Right hindlimb (tissue), 1 donor: ENCODE data around the gene ABCA7.

Experiments used
- DNase-seq: peaks from one replicate; pipeline ENCODE4 v3.0.0-alpha.2; 2018

ABCA7 gene

DNA sequence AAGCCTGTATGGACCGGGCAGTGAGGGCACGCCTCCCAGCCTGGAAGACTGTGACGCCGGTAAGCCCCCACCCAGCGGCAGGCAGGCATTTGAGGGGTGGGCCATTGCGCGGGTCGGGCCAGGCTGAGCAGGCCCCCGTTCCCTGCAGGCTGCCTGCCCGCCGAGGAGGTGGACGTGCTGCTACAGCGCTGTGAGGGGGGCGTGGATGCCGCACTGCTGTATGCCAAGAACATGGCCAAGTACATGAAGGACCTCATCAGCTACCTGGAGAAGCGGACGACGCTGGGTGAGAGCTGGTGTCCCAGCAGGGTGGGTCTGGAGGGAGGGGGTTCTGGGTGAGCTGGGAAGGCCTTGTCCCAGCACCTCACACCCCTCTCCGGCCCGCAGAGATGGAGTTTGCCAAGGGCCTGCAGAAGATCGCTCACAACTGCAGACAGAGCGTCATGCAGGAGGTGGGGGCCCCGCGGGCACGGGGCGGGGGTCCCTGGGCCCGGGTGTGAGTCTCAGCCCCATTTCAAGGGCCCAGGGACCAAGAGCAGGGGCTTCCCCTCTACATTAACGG lies 34.1 kb downstream of the ABCA7 start:
- DNase-seq = no peak

GRCh38 chr19:1074544-1075283 lies 34.8 kb downstream of the ABCA7 start:
- no peak for DNase-seq

DNA sequence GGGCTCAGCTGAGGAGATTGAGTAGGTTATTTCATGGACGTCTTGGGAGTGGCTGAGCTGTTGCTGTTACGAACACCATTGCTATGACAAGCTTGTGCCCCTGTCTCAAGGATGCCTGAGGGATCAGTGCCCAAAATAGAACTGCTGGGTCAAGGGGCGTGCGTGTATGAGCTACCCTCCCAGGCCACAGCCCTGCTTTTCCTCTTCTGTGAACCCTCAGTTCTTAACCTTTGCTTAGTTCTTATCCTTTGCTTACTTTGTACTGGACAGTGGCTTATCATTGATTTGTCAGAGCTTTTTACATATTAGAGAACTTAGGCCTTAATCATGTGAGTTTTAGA lies 36.1 kb downstream of the ABCA7 start:
- DNase-seq = no peak

GRCh38 chr19:1076951-1077350 lies 37.0 kb downstream of the ABCA7 start:
- DNase-seq = no peak

- DNase-seq = no peak
These were observed 39.7 kb downstream of the ABCA7 start for GRCh38 chr19:1079566-1080111.

- no peak for DNase-seq
These were observed 40.7 kb downstream of the ABCA7 start for GRCh38 chr19:1080360-1081161.

DNA sequence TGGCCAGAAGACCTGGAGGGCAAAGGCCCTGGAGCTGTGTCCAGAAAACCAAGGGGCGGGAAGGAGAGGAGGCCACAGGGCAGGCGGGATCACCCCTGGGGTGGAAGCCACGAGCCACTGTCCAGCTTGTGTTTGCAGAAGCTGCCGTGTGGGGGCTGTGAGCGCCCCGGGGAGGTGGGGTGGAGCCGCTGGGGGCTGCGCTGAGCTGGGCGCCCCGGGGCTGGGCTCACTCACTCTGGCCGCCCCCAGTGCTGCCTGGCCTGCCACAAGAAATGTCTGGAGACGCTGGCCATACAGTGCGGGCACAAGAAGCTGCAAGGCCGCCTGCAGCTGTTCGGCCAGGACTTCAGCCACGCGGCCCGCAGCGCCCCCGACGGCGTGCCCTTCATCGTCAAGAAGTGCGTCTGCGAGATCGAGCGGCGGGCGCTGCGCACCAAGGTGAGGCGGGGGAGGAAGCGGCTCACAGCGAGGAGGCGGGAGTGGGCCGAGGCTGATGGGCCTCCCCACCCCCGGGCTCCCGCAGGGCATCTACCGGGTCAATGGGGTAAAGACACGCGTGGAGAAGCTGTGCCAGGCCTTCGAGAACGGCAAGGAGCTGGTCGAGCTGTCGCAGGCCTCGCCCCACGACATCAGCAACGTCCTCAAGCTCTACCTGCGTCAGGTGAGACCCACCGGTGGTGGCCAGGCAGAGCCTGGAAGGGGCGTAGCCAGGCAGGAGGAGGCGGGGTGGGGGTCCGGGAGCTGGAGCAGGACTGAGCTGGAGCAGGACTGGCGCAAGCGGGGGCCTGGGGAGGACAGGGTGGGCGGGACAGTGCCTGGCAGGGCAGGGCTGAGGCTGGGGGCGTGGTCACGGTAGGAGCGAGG lies 41.6 kb downstream of the ABCA7 start:
- DNase-seq = peak; percentile 15

- peak; percentile 45 for DNase-seq
These were observed 42.4 kb downstream of the ABCA7 start for GRCh38 chr19:1082165-1082927.

DNA sequence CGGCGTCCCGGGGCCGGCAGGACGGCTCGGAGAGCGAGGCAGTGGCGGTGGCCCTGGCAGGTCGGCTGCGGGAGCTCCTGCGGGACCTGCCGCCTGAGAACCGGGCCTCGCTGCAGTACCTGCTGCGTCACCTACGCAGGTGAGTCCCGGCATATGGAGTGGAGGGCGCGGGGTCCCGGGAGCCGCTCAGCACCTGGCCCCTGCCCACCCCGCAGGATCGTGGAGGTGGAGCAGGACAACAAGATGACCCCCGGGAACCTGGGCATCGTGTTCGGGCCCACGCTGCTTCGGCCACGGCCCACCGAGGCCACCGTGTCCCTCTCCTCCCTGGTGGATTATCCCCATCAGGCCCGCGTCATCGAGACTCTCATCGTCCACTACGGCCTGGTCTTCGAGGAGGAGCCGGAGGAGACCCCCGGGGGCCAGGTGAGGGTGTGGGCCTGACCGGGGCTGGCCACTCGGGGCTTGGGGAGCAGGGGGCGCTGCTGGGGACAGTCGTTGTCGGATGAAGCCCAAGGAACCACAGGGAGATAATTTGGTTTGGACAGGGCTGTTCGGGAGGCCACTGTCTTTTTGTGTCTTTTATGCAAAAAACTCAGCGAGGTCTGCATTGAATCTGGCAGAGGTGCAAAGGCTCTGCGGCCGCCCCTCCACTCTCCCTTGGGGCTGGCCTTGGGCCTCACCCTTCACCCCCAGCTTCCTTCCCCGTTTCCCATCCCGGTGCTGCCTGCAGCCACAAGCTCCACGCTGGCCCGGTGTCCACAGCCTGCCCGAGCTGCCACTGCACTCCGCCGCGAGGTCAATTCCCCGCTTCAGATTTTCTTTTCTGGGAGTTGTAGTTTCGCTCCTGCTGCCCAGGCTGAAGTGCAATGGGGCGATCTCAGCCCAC lies 43.3 kb downstream of the ABCA7 start:
- peak; percentile 13 for DNase-seq

DNA sequence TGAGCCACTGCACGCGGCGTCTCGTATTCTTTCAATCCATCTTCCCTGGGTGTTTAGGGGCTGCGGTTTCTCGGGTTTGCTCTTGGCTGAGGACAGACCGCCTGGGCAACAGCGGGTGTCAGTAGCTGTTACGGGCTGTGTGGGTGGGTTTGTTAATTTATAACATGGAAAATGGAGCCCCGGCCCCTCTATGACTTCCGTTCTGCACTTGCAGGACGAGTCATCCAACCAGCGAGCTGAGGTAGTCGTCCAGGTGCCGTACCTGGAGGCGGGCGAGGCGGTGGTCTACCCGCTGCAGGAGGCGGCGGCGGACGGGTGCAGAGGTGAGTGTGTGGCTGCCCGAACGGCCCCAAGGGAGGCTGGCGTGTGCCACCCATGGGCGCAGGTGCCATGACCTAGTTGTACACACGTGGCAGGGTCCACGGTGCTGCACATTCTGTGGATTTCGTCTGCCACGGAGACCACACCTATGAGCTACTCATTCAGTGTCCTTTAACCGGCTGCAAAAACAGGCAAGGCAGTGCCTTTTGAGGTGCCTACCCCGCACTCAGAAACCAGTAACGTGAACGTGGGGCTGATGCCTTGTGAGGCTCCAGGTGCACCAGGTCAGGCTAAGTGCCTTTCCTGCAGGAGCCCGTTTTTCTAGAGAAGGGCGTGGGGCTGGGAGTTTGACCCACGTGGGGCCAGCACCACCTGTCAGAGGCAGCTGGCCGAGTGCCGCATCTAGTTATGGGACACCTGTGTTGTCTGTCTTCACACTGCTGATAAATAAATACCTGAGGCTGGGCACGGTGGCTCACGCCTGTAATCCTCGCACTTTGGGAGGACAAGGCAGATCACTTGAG lies 44.3 kb downstream of the ABCA7 start:
- peak; percentile 24 for DNase-seq

GRCh38 chr19:1085053-1085658 lies 45.2 kb downstream of the ABCA7 start:
- DNase-seq = no peak

- no peak for DNase-seq
These were observed 46.0 kb downstream of the ABCA7 start for GRCh38 chr19:1085676-1086442.

GRCh38 chr19:1086613-1087012 lies 46.7 kb downstream of the ABCA7 start:
- no peak for DNase-seq

- DNase-seq = no peak
These were observed 48.0 kb downstream of the ABCA7 start for GRCh38 chr19:1087813-1088415.

GRCh38 chr19:1088416-1089010 lies 48.6 kb downstream of the ABCA7 start:
- no peak for DNase-seq

DNA sequence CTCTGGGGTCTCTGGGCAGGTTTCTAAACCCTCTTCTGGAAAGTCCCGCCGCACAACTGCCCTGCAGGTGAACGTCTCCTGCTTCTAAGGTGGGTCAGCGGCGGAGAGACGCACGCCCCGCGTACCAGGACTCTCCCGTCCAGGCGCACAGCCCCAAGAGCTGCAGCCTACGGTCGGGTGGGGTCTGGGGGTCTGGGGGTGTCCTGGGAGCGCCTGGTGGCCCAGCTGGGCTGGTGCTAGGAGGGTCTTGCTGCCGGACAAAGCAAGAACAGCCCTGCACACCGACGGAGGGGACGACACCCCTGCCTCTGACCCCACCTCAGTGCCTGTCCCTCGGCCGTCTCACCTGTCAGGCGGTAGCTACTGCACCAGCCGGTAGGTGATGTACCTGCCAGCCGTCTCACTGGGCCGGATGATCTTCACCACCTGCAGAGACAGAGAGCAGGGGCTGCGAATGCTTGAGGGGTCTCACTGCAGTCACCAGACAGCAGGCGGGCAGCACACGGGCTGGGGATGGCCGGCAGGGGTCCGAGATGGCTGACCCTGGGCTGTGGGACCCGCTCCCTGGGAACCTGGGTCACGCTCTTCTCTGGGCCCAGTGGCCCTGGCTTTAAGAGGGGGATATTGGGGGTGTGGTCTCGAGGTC lies 49.3 kb downstream of the ABCA7 start:
- no peak for DNase-seq

GRCh38 chr19:1089891-1090290 lies 50.0 kb downstream of the ABCA7 start:
- DNase-seq = peak; percentile 23
